CD14-positive monocyte (primary cell): ENCODE data around the gene PEG3. TPM values are rescaled to one million over a fixed set of nuclear protein-coding genes. Genes with fewer than 3 reads are reported as not detected.

Experiments
- DNase-seq, 3 donors: peaks; one replicate each; pipeline ENCODE4 v3.0.0-alpha.2; 2011 to 2022
- H2AFZ ChIP-seq: 2 replicates; pipeline ENCODE4 v1.6.0; 2012; ENCODE audit warnings: mild to moderate bottlenecking, low read depth, low read length, inconsistent platforms; ENCODE audit not compliant: insufficient read depth, poor library complexity, severe bottlenecking
- H3K27ac ChIP-seq, 2 donors: 1 replicate in 1 of 2; 2 replicates in 1 of 2; pipeline ENCODE4 v1.5.1; 2012 to 2013; ENCODE audit warnings: low read length in 2 of 2, control low read depth in 1 of 2, inconsistent platforms in 1 of 2, low read depth in 1 of 2, mild to moderate bottlenecking in 1 of 2
- H3K27me3 ChIP-seq, 2 donors: one replicate each; pipeline versions ENCODE4 v1.6.0 to v1.6.1; 2011 to 2013; ENCODE audit warnings: low read length in 2 of 2; ENCODE audit not compliant: control insufficient read depth in 2 of 2, insufficient read depth in 2 of 2
- H3K36me3 ChIP-seq, 2 donors: replicated peaks in 1 of 2; 1 replicate in 1 of 2; 2 replicates in 1 of 2; pipeline versions ENCODE4 v1.5.1 to v1.6.1; 2012 to 2013; ENCODE audit warnings: low read length in 2 of 2, control low read depth in 1 of 2, inconsistent platforms in 1 of 2, mild to moderate bottlenecking in 1 of 2; ENCODE audit not compliant: insufficient read depth in 2 of 2, control insufficient read depth in 1 of 2
- H3K4me1 ChIP-seq, 2 donors: 1 replicate in 1 of 2; 2 replicates in 1 of 2; pipeline versions ENCODE4 v1.5.1 to v1.6.1; 2012 to 2013; ENCODE audit warnings: low read length in 2 of 2, control low read depth in 1 of 2, inconsistent platforms in 1 of 2, mild to moderate bottlenecking in 1 of 2, moderate library complexity in 1 of 2; ENCODE audit not compliant: insufficient read depth in 2 of 2, control insufficient read depth in 1 of 2
- H3K4me2 ChIP-seq: replicated peaks from 2 replicates; pipeline ENCODE3; 2012; ENCODE audit warnings: low read length, moderate library complexity, mild to moderate bottlenecking; ENCODE audit not compliant: poor library complexity, severe bottlenecking; ENCODE audit errors: extremely low read depth
- H3K4me3 ChIP-seq, 3 experiments: fragments of 200-600 bp in 1 of 3; sonication (generic) in 1 of 3; replicated peaks in 1 of 3; 1 replicate in 2 of 3; 2 replicates in 1 of 3; pipeline ENCODE4 v1.5.1; 2011 to 2013; ENCODE audit warnings: low read length in 3 of 3, mild to moderate bottlenecking in 3 of 3, control low read depth in 2 of 3, low read depth in 2 of 3, inconsistent platforms in 1 of 3, moderate library complexity in 1 of 3
- H3K79me2 ChIP-seq: 2 replicates; pipeline ENCODE4 v1.6.0; 2012; ENCODE audit warnings: mild to moderate bottlenecking, control low read depth, inconsistent platforms, low read length, moderate library complexity; ENCODE audit not compliant: insufficient read depth
- H3K9ac ChIP-seq: 2 replicates; pipeline ENCODE4 v1.6.0; 2017; ENCODE audit warnings: low read length, mild to moderate bottlenecking; ENCODE audit not compliant: insufficient read depth, poor library complexity, severe bottlenecking
- H3K9me3 ChIP-seq, 2 donors: replicated peaks in 1 of 2; 1 replicate in 1 of 2; 2 replicates in 1 of 2; pipeline versions ENCODE4 v1.5.1 to v1.6.1; 2012 to 2013; ENCODE audit warnings: low read length in 2 of 2, control low read depth in 1 of 2; ENCODE audit not compliant: control insufficient read depth in 1 of 2, insufficient read depth in 1 of 2
- H4K20me1 ChIP-seq: 2 replicates; pipeline ENCODE4 v1.6.0; 2012; ENCODE audit warnings: mild to moderate bottlenecking, low read length, control low read depth, moderate library complexity; ENCODE audit not compliant: insufficient read depth
- H3K27ac Mint-ChIP-seq, 7 donors: one replicate each; pipeline ENCODE4 v1.8.0; 2020; ENCODE audit warnings: mild to moderate bottlenecking in 7 of 7, mixed read lengths in 7 of 7, moderate library complexity in 6 of 7, inconsistent platforms in 2 of 7
- H3K27me3 Mint-ChIP-seq, 3 donors: one replicate each; pipeline ENCODE4 v1.8.0; 2021 to 2022; ENCODE audit warnings: low read depth in 3 of 3, mild to moderate bottlenecking in 3 of 3, mixed read lengths in 3 of 3, moderate library complexity in 3 of 3, inconsistent platforms in 1 of 3
- H3K36me3 Mint-ChIP-seq, 2 donors: one replicate each; pipeline ENCODE4 v1.8.0; 2020; ENCODE audit warnings: mixed read lengths in 2 of 2, inconsistent platforms in 1 of 2, mild to moderate bottlenecking in 1 of 2
- H3K4me1 Mint-ChIP-seq: one replicate; pipeline ENCODE4 v1.8.0; 2020; ENCODE audit warnings: mild to moderate bottlenecking, mixed read lengths
- H3K4me3 Mint-ChIP-seq, 2 donors: one replicate each; pipeline ENCODE4 v1.8.0; 2020; ENCODE audit warnings: mild to moderate bottlenecking in 2 of 2, mixed read lengths in 2 of 2, moderate library complexity in 1 of 2
- H3K9me3 Mint-ChIP-seq, 7 donors: one replicate each; pipeline ENCODE4 v1.8.0; 2020 to 2022; ENCODE audit warnings: mixed read lengths in 7 of 7, mild to moderate bottlenecking in 6 of 7, moderate library complexity in 6 of 7, inconsistent platforms in 2 of 7
- WGBS: methylation state at CpG from one replicate; pipeline ENCODE4 v1.1.5; 2013; ENCODE audit warnings: missing lambda C conversion rate; ENCODE audit not compliant: insufficient coverage; 5-methylcytosine and 5-hydroxymethylcytosine counted together
- intact Hi-C, 2 donors: fragments of 100-400 bp; cut with micrococcal nuclease; formaldehyde crosslinking; loops; one replicate each; pipeline versions ENCODE4 v1.15.0 to v1.15.1; 2023
- polyA plus RNA-seq, 3 donors: library from polyadenylated mRNA; depleted of rRNA in 1 of 3; unstranded in 2 of 3; stranded (reverse) in 1 of 3; fragments of 300-500 nt in 2 of 3; fragments of >200 nt in 1 of 3; fragmentation: Illumina TruSeq in 2 of 3; gene quantifications; 1 replicate in 2 of 3; 2 replicates in 1 of 3; pipeline ENCODE4 v1.2.3, GENCODE V29; 2012 to 2021
- TF ChIP-seq, protein P1 (sequence below): fragments of 200-600 bp; IDR thresholded peaks from one replicate; pipeline ENCODE4 v1.8.0; 2022; ENCODE audit warnings: antibody characterized with exemption, mild to moderate bottlenecking

The PEG3 gene
- polyA plus RNA-seq, 3 donors, result 0.05 to 0.07 TPM; not detected in 1

DNA sequence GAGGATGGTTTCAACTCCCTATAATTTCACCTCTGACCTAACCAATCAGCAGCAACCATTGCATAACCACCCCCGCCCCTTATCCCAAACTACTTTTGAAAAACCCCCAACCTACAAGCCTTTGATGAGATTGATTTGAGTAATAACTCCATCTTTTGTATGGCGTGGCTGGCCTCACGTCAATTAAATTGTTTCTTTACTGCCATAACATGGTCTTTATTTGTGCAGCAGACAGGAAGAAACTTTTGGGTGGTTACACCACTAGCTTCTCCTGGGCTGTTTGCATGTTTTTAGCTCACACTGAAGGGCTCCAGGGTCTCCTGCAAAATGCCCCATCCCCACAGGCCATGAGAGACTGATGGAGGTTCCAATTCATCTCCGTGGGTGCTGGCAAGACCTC, 34.0 kb upstream of the PEG3 start:
- Histone ChIP-seq H2AFZ (no peak overlapping the region), H3K4me2 (no peak overlapping the region), H3K79me2 (no peaks in the 10 kb centered on the region), H3K4me3 (no peak overlapping the region), H3K9me3 (peaks cover 89% of the 10 kb centered on the region in 2 donors), H3K4me1 (no peaks in the 10 kb centered on the region), H3K36me3 (no peaks in the 10 kb centered on the region), H4K20me1 (no peaks in the 10 kb centered on the region), H3K27me3 (no peaks in the 10 kb centered on the region), H3K27ac (no peak overlapping the region), H3K9ac (no peak overlapping the region)
- Mint-ChIP-seq H3K4me1 (no peaks in the 10 kb centered on the region), H3K9me3 (peaks cover 33 to 90% (median 85%) of the 10 kb centered on the region in 7 donors), H3K36me3 (no peaks in the 10 kb centered on the region), H3K27me3 (no peaks in the 10 kb centered on the region), H3K27ac (no peak overlapping the region), H3K4me3 (no peak overlapping the region)
- no peak for DNase-seq
- intact Hi-C loops, result no loop called here
- 70% methylated on average over 1 of the region's 4 CpGs for WGBS
- TF ChIP-seq, protein P1, sequence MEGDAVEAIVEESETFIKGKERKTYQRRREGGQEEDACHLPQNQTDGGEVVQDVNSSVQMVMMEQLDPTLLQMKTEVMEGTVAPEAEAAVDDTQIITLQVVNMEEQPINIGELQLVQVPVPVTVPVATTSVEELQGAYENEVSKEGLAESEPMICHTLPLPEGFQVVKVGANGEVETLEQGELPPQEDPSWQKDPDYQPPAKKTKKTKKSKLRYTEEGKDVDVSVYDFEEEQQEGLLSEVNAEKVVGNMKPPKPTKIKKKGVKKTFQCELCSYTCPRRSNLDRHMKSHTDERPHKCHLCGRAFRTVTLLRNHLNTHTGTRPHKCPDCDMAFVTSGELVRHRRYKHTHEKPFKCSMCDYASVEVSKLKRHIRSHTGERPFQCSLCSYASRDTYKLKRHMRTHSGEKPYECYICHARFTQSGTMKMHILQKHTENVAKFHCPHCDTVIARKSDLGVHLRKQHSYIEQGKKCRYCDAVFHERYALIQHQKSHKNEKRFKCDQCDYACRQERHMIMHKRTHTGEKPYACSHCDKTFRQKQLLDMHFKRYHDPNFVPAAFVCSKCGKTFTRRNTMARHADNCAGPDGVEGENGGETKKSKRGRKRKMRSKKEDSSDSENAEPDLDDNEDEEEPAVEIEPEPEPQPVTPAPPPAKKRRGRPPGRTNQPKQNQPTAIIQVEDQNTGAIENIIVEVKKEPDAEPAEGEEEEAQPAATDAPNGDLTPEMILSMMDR, result no peak

GRCh38 chr19:56873493-56873892, 33.0 kb upstream of the PEG3 start:
- intact Hi-C loops, result no loop called here
- TF ChIP-seq, protein P1, result no peak
- H3K27ac ChIP-seq, result no peak overlapping the region
- WGBS, result 90% methylated on average over 5 of the region's 5 CpGs
- H3K4me3 ChIP-seq, result no peak overlapping the region
- H3K79me2 ChIP-seq, result no peaks in the 10 kb centered on the region
- H3K4me1 ChIP-seq, result no peaks in the 10 kb centered on the region
- H3K4me2 ChIP-seq, result no peak overlapping the region
- Mint-ChIP-seq H3K36me3 (no peaks in the 10 kb centered on the region), H3K4me1 (no peaks in the 10 kb centered on the region), H3K4me3 (no peak overlapping the region), H3K27ac (no peak overlapping the region), H3K27me3 (no peaks in the 10 kb centered on the region), H3K9me3 (peaks cover 35 to 86% (median 85%) of the 10 kb centered on the region in 7 donors)
- no peak overlapping the region for H3K9ac ChIP-seq
- no peak overlapping the region for H2AFZ ChIP-seq
- peaks cover 89% of the 10 kb centered on the region in 2 donors for H3K9me3 ChIP-seq
- H4K20me1 ChIP-seq, result no peaks in the 10 kb centered on the region
- DNase-seq, result no peak
- no peaks in the 10 kb centered on the region for H3K36me3 ChIP-seq
- no peaks in the 10 kb centered on the region for H3K27me3 ChIP-seq
